Stimulated activated CD4-positive, alpha-beta T cell treated with anti-CD3 and anti-CD28 coated beads, Interleukin-2, amount 100 ng/mL, for 4 hours (primary cell): ENCODE data around the gene H1-8.
"Not testable (repeated sequence)": the region's sequence is repeated elsewhere in the genome, so short reads cannot be mapped to it uniquely, and the experiment has no call there.

Experiments
- DNase-seq: peaks from one replicate; pipeline ENCODE4 v3.0.0-alpha.2; 2020; ENCODE audit warnings: low read depth

The H1-8 gene

GRCh38 chr3:129515108-129515820, 27.7 kb upstream of the H1-8 start:
- not testable (repeated sequence) for DNase-seq

GRCh38 chr3:129515821-129516432, 27.0 kb upstream of the H1-8 start:
- DNase-seq = not testable (repeated sequence)

GRCh38 chr3:129517516-129517915, 25.5 kb upstream of the H1-8 start:
- DNase-seq = no peak

GRCh38 chr3:129518038-129518561, 24.9 kb upstream of the H1-8 start:
- DNase-seq = no peak

GRCh38 chr3:129518581-129518980, 24.4 kb upstream of the H1-8 start:
- DNase-seq = no peak

- no peak for DNase-seq
Measured at GRCh38 chr3:129519449-129519848, 23.5 kb upstream of the H1-8 start.

GRCh38 chr3:129519896-129520715, 22.9 kb upstream of the H1-8 start:
- no peak for DNase-seq

- no peak for DNase-seq
Measured at GRCh38 chr3:129520960-129521359, 22.0 kb upstream of the H1-8 start.

- no peak for DNase-seq
Measured at GRCh38 chr3:129521611-129522010, 21.4 kb upstream of the H1-8 start.

- DNase-seq = no peak
Measured at GRCh38 chr3:129522953-129523352, 20.0 kb upstream of the H1-8 start.

- no peak for DNase-seq
Measured at GRCh38 chr3:129524081-129524480, 18.9 kb upstream of the H1-8 start.

GRCh38 chr3:129525341-129525968, 17.5 kb upstream of the H1-8 start:
- no peak for DNase-seq

GRCh38 chr3:129526121-129526900, 16.7 kb upstream of the H1-8 start:
- DNase-seq = no peak

- no peak for DNase-seq
Measured at GRCh38 chr3:129527262-129527661, 15.7 kb upstream of the H1-8 start.

GRCh38 chr3:129528589-129529100, 14.3 kb upstream of the H1-8 start, which contains the start of gene RHO:
RHO (plus strand) TSS chr3:129528639; CDS start chr3:129528734, 95 bp downstream.
- DNase-seq = no peak

- DNase-seq = no peak
Measured at GRCh38 chr3:129529436-129530210, 13.4 kb upstream of the H1-8 start.

- DNase-seq = no peak
Measured at GRCh38 chr3:129530251-129530791, 12.7 kb upstream of the H1-8 start.

- DNase-seq = no peak
Measured at GRCh38 chr3:129530821-129531220, 12.2 kb upstream of the H1-8 start.

- no peak for DNase-seq
Measured at GRCh38 chr3:129531699-129532098, 11.3 kb upstream of the H1-8 start.

GRCh38 chr3:129532261-129532660, 10.7 kb upstream of the H1-8 start:
- DNase-seq = no peak
